GM23338 (cell line): ENCODE measurements around the gene MTURN. TPM values are rescaled to one million over a fixed set of nuclear protein-coding genes. Genes with fewer than 3 reads are reported as not detected.
A peak's percentile ranks its signal among the peaks of the same experiment; 100 is the strongest.

ENCODE experiments used
- ATAC-seq: fragments of 200-7000 bp; cut with Tn5 transposase; 3 replicates; pipeline ENCODE4 v1.9.1; 2020
- DNase-seq: peaks from one replicate; pipeline ENCODE4 v3.0.0-alpha.2; 2015; ENCODE audit warnings: low spot score
- H2AFZ ChIP-seq: fragments of 200-600 bp; sonication (generic); 2 replicates; pipeline ENCODE4 v1.8.0; 2016; ENCODE audit warnings: antibody characterized with exemption, mild to moderate bottlenecking, moderate library complexity
- H3F3A ChIP-seq: fragments of 200-600 bp; sonication (generic); replicated peaks from 2 replicates; pipeline ENCODE4 v1.8.0; 2017; ENCODE audit warnings: antibody characterized with exemption, mixed run types, low read depth
- H3K27ac ChIP-seq: fragments of 200-600 bp; sonication (generic); 2 replicates; pipeline ENCODE4 v1.6.1; 2016; ENCODE audit warnings: low read depth
- H3K27me3 ChIP-seq: fragments of 200-600 bp; sonication (generic); 2 replicates; pipeline ENCODE4 v1.8.0; 2016; ENCODE audit warnings: mild to moderate bottlenecking, mixed run types, moderate library complexity; ENCODE audit not compliant: insufficient read depth
- H3K36me3 ChIP-seq: fragments of 200-600 bp; sonication (generic); 2 replicates; pipeline ENCODE4 v1.8.0; 2016; ENCODE audit warnings: mild to moderate bottlenecking; ENCODE audit not compliant: insufficient read depth
- H3K4me1 ChIP-seq: fragments of 200-600 bp; sonication (generic); 2 replicates; pipeline ENCODE4 v1.8.0; 2016; ENCODE audit warnings: mild to moderate bottlenecking, moderate library complexity; ENCODE audit not compliant: insufficient read depth
- H3K4me2 ChIP-seq: fragments of 200-600 bp; sonication (generic); 2 replicates; pipeline ENCODE4 v1.7.1; 2017; ENCODE audit warnings: mixed run types
- H3K4me3 ChIP-seq: fragments of 200-600 bp; sonication (generic); 2 replicates; pipeline ENCODE4 v1.6.1; 2016; ENCODE audit warnings: mixed run types
- H3K79me2 ChIP-seq: fragments of 200-600 bp; sonication (generic); replicated peaks from 2 replicates; pipeline ENCODE4 v1.8.0; 2017; ENCODE audit warnings: mild to moderate bottlenecking; ENCODE audit not compliant: insufficient read depth
- H3K9me2 ChIP-seq: fragments of 200-600 bp; sonication (generic); 2 replicates; pipeline ENCODE4 v1.8.0; 2017; ENCODE audit not compliant: insufficient read depth
- H4K20me1 ChIP-seq: fragments of 200-600 bp; sonication (generic); replicated peaks from 2 replicates; pipeline ENCODE4 v1.8.0; 2017; ENCODE audit warnings: mild to moderate bottlenecking; ENCODE audit not compliant: insufficient read depth
- H3K27ac Mint-ChIP-seq: 2 replicates; pipeline ENCODE4 v1.8.0; 2020; ENCODE audit warnings: inconsistent platforms, mild to moderate bottlenecking, moderate library complexity, mixed read lengths
- H3K27me3 Mint-ChIP-seq: 3 replicates; pipeline ENCODE4 v1.8.0; 2022; ENCODE audit warnings: low read depth, mild to moderate bottlenecking, moderate library complexity, mixed read lengths, inconsistent platforms; ENCODE audit not compliant: insufficient read depth, poor library complexity
- H3K36me3 Mint-ChIP-seq: 3 replicates; pipeline ENCODE4 v1.8.0; 2021; ENCODE audit warnings: low read depth, mild to moderate bottlenecking, inconsistent platforms, moderate library complexity, mixed read lengths
- H3K4me1 Mint-ChIP-seq: 3 replicates; pipeline ENCODE4 v1.8.0; 2020; ENCODE audit warnings: mild to moderate bottlenecking, inconsistent platforms, mixed read lengths
- H3K4me3 Mint-ChIP-seq: 3 replicates; pipeline ENCODE4 v1.8.0; 2021; ENCODE audit warnings: moderate library complexity, mild to moderate bottlenecking, inconsistent platforms, mixed read lengths
- H3K9me3 Mint-ChIP-seq: 3 replicates; pipeline ENCODE4 v1.8.0; 2020; ENCODE audit warnings: moderate library complexity, mild to moderate bottlenecking, inconsistent platforms, mixed read lengths
- ZNF331 ChIP-seq: fragments of 250-450 bp; sonication (Bioruptor Pico); IDR thresholded peaks from 2 replicates; pipeline ENCODE4 v1.5.0; 2020; ENCODE audit warnings: low read depth, mild to moderate bottlenecking, moderate library complexity
- polyA plus RNA-seq: library from polyadenylated mRNA; unstranded; fragments of >200 nt; fragmentation: Nextera tagmentation; extraction: Ambion mirVana; gene quantifications from 2 replicates; pipeline ENCODE4 v1.2.1, GENCODE V29; 2016
- total RNA-seq: library from RNA; depleted of rRNA; stranded (reverse); fragments of >200 nt; shearing (Covaris generic); gene quantifications from 2 replicates; pipeline ENCODE4 v1.2.3, GENCODE V29; 2014
- TF ChIP-seq, protein P1 (sequence below): fragments of 250-450 bp; sonication (Bioruptor Pico); IDR thresholded peaks from 2 replicates; pipeline ENCODE4 v1.5.0; 2020; ENCODE audit warnings: mild to moderate bottlenecking, moderate library complexity
- TF ChIP-seq, protein P2 (sequence below): IDR thresholded peaks from one replicate; pipeline ENCODE4 v1.6.1; 2018; ENCODE audit warnings: antibody characterized with exemption; ENCODE audit not compliant: unreplicated experiment
- TF ChIP-seq, protein P3 (sequence below), 2 experiments: fragments of 200-600 bp in 1 of 2; sonication (generic) in 1 of 2; conservative IDR thresholded peaks; 2 replicates each; pipeline versions ENCODE4 v1.5.1 to v1.6.1; 2016 to 2017; ENCODE audit warnings: antibody characterized with exemption in 2 of 2, low read depth in 2 of 2, mild to moderate bottlenecking in 2 of 2, moderate library complexity in 1 of 2

Gene MTURN
- total and polyA plus RNA-seq, 2 experiments from 2014 or later, result 3.1 to 8.7 TPM

DNA sequence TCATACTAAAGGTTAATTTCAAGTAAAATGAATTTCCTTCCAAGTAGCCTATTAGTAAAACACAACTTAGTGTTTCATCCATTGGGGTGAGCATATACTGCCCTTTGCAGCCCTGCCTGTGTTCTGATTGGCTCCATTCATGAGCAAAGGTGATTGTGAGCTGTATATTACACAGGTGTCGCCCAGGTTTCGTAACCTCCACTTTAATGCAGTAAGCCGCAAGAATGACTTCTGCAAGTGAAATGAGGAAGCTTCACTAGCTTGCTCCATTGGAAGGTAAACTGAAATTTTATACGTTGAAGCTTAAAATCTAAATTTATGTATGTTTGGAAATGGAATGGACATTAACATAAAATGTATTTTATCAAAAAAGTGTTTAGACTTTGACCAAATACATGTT is 24.4 kb downstream of the MTURN start (continued):
- TF ChIP-seq, protein P1, sequence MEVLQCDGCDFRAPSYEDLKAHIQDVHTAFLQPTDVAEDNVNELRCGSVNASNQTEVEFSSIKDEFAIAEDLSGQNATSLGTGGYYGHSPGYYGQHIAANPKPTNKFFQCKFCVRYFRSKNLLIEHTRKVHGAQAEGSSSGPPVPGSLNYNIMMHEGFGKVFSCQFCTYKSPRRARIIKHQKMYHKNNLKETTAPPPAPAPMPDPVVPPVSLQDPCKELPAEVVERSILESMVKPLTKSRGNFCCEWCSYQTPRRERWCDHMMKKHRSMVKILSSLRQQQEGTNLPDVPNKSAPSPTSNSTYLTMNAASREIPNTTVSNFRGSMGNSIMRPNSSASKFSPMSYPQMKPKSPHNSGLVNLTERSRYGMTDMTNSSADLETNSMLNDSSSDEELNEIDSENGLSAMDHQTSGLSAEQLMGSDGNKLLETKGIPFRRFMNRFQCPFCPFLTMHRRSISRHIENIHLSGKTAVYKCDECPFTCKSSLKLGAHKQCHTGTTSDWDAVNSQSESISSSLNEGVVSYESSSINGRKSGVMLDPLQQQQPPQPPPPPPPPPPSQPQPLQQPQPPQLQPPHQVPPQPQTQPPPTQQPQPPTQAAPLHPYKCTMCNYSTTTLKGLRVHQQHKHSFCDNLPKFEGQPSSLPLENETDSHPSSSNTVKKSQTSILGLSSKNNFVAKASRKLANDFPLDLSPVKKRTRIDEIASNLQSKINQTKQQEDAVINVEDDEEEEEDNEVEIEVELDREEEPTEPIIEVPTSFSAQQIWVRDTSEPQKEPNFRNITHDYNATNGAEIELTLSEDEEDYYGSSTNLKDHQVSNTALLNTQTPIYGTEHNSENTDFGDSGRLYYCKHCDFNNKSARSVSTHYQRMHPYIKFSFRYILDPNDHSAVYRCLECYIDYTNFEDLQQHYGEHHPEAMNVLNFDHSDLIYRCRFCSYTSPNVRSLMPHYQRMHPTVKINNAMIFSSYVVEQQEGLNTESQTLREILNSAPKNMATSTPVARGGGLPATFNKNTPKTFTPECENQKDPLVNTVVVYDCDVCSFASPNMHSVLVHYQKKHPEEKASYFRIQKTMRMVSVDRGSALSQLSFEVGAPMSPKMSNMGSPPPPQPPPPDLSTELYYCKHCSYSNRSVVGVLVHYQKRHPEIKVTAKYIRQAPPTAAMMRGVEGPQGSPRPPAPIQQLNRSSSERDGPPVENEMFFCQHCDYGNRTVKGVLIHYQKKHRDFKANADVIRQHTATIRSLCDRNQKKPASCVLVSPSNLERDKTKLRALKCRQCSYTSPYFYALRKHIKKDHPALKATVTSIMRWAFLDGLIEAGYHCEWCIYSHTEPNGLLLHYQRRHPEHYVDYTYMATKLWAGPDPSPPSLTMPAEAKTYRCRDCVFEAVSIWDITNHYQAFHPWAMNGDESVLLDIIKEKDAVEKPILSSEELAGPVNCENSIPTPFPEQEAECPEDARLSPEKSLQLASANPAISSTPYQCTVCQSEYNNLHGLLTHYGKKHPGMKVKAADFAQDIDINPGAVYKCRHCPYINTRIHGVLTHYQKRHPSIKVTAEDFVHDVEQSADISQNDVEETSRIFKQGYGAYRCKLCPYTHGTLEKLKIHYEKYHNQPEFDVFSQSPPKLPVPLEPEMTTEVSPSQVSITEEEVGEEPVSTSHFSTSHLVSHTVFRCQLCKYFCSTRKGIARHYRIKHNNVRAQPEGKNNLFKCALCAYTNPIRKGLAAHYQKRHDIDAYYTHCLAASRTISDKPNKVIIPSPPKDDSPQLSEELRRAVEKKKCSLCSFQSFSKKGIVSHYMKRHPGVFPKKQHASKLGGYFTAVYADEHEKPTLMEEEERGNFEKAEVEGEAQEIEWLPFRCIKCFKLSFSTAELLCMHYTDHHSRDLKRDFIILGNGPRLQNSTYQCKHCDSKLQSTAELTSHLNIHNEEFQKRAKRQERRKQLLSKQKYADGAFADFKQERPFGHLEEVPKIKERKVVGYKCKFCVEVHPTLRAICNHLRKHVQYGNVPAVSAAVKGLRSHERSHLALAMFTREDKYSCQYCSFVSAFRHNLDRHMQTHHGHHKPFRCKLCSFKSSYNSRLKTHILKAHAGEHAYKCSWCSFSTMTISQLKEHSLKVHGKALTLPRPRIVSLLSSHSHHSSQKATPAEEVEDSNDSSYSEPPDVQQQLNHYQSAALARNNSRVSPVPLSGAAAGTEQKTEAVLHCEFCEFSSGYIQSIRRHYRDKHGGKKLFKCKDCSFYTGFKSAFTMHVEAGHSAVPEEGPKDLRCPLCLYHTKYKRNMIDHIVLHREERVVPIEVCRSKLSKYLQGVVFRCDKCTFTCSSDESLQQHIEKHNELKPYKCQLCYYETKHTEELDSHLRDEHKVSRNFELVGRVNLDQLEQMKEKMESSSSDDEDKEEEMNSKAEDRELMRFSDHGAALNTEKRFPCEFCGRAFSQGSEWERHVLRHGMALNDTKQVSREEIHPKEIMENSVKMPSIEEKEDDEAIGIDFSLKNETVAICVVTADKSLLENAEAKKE, result no peak
- TF ChIP-seq, protein P2, sequence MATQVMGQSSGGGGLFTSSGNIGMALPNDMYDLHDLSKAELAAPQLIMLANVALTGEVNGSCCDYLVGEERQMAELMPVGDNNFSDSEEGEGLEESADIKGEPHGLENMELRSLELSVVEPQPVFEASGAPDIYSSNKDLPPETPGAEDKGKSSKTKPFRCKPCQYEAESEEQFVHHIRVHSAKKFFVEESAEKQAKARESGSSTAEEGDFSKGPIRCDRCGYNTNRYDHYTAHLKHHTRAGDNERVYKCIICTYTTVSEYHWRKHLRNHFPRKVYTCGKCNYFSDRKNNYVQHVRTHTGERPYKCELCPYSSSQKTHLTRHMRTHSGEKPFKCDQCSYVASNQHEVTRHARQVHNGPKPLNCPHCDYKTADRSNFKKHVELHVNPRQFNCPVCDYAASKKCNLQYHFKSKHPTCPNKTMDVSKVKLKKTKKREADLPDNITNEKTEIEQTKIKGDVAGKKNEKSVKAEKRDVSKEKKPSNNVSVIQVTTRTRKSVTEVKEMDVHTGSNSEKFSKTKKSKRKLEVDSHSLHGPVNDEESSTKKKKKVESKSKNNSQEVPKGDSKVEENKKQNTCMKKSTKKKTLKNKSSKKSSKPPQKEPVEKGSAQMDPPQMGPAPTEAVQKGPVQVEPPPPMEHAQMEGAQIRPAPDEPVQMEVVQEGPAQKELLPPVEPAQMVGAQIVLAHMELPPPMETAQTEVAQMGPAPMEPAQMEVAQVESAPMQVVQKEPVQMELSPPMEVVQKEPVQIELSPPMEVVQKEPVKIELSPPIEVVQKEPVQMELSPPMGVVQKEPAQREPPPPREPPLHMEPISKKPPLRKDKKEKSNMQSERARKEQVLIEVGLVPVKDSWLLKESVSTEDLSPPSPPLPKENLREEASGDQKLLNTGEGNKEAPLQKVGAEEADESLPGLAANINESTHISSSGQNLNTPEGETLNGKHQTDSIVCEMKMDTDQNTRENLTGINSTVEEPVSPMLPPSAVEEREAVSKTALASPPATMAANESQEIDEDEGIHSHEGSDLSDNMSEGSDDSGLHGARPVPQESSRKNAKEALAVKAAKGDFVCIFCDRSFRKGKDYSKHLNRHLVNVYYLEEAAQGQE, result no peak

DNA sequence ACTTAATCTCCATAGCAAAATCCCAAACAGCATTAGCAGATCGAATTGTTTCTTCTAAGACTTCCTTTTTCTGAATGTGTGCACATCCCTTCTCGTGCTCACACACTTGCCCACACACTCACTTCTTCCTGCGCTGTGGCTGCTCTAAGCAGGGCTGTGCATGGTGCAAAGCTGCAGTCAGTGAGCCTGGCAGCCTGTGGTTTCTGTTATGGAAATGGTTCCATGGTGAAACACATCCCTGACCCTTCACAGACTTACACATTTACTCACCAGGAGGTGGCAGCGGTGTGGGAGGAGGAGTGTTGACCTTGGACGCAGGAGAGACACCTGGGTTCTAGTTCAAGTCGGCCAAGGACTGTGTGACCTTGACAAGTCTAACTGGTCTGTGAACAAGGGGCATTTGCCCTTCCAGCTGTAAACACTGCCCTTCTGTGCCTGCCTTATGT is 24.9 kb downstream of the MTURN start:
- peak; percentile 57 for ATAC-seq
- Histone ChIP-seq H3F3A (no peaks in the 10 kb centered on the region), H3K4me1 (peaks cover 46% of the 10 kb centered on the region), H3K4me2 (no peak overlapping the region), H3K27ac (no peak overlapping the region), H3K4me3 (no peak overlapping the region), H3K79me2 (no peaks in the 10 kb centered on the region), H3K27me3 (no peaks in the 10 kb centered on the region), H3K9me2 (no peaks in the 10 kb centered on the region), H2AFZ (no peak overlapping the region), H3K36me3 (no peaks in the 10 kb centered on the region), H4K20me1 (no peaks in the 10 kb centered on the region)
- H3K27me3 Mint-ChIP-seq, result peaks cover 3% of the 10 kb centered on the region
- no peak overlapping the region for H3K4me3 Mint-ChIP-seq
- peak overlapping the region; percentile 38; the same call in 1 of the 2 replicates for H3K27ac Mint-ChIP-seq
- H3K4me1 Mint-ChIP-seq, result peaks cover 67% of the 10 kb centered on the region
- no peaks in the 10 kb centered on the region for H3K9me3 Mint-ChIP-seq
- TF ChIP-seq, protein P3, sequence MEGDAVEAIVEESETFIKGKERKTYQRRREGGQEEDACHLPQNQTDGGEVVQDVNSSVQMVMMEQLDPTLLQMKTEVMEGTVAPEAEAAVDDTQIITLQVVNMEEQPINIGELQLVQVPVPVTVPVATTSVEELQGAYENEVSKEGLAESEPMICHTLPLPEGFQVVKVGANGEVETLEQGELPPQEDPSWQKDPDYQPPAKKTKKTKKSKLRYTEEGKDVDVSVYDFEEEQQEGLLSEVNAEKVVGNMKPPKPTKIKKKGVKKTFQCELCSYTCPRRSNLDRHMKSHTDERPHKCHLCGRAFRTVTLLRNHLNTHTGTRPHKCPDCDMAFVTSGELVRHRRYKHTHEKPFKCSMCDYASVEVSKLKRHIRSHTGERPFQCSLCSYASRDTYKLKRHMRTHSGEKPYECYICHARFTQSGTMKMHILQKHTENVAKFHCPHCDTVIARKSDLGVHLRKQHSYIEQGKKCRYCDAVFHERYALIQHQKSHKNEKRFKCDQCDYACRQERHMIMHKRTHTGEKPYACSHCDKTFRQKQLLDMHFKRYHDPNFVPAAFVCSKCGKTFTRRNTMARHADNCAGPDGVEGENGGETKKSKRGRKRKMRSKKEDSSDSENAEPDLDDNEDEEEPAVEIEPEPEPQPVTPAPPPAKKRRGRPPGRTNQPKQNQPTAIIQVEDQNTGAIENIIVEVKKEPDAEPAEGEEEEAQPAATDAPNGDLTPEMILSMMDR (conservative IDR thresholded peaks at IDR 0.05; ENCODE audit: low read depth in 2 of 2), result peak; percentile 47 to 60; a peak in 3 of 4 replicates
- no peak for TF ChIP-seq ZNF331 (CRISPR knock-in tag)
- DNase-seq, result peak; percentile 61
- H3K36me3 Mint-ChIP-seq, result no peaks in the 10 kb centered on the region
